Activated naive CD8-positive, alpha-beta T cell treated with anti-CD3 and anti-CD28 coated beads, Interleukin-2, amount 10 ng/mL, durations not matched to agents 7 days and 5 days (primary cell): Measurements from ENCODE around the gene CEBPE. TPM values are rescaled to one million over a fixed set of nuclear protein-coding genes. Genes with fewer than 3 reads are reported as not detected.

Experiments
- ATAC-seq: fragments of 150-1000 bp; cut with Tn5 transposase; one replicate; pipeline ENCODE4 v1.10.0; 2021; ENCODE audit warnings: low read depth, moderate library complexity
- POLR2A ChIA-PET: fragments of 350-600 bp; sonication (Branson Sonifier 250); formaldehyde crosslinking; loops from one replicate; lab custom pipeline; 2021; ENCODE audit warnings: antibody characterized with exemption; lab: Charles Lee
- DNase-seq: peaks from one replicate; pipeline ENCODE4 v3.0.0; 2021
- H3K27ac Mint-ChIP-seq: one replicate; pipeline ENCODE4 v1.8.0; 2022; ENCODE audit warnings: mild to moderate bottlenecking, mixed read lengths
- H3K27me3 Mint-ChIP-seq: one replicate; pipeline ENCODE4 v1.8.0; 2022; ENCODE audit warnings: mild to moderate bottlenecking, moderate library complexity, mixed read lengths
- H3K36me3 Mint-ChIP-seq: one replicate; pipeline ENCODE4 v1.8.0; 2021; ENCODE audit warnings: mild to moderate bottlenecking, mixed read lengths
- H3K4me1 Mint-ChIP-seq: one replicate; pipeline ENCODE4 v1.8.0; 2021; ENCODE audit warnings: mixed read lengths
- H3K4me3 Mint-ChIP-seq: one replicate; pipeline ENCODE4 v1.8.0; 2022; ENCODE audit warnings: mild to moderate bottlenecking, moderate library complexity, mixed read lengths
- H3K9me3 Mint-ChIP-seq: one replicate; pipeline ENCODE4 v1.8.0; 2021; ENCODE audit warnings: mixed read lengths
- total RNA-seq, 2 experiments: library from RNA; stranded (reverse); gene quantifications; one replicate each; pipeline ENCODE4 v1.2.3, GENCODE V29; 2021

Gene CEBPE
- total RNA-seq, 2 experiments from 2014 or later: 1.8 to 2.1 TPM

DNA sequence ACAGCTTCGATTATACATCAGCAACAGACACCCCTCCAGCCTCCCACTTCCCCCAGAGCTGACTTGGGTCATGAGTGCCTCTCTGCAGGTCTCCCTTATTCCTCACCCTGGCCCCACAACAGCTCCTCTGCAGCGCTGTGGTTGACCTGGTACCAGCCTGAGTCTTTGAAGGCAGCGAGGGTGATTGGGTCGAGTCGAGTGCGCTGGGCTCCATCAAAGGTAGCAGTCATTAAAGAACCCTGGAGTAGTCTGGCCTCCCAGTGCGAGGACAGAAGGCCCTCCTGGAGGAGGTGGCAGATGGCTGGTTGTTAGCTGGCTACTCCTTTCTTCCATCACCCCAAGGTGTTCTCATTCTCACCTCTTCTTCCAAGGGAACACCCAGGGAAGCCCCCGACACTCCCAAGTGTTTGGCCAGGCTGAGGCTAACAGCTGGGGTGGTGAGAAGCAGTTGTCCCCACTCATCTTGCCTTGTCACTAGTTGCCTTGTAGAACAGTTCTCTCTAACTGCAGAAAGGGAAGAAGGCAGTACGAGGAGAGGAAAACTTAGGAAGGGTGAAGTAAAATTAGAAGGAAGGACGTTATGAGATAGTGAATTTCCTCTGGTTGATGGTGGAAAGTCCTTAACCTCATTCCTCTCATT, 16.9 kb downstream of the CEBPE start:
- no peak for ATAC-seq
- Mint-ChIP-seq H3K4me3 (no peak overlapping the region), H3K9me3 (no peaks in the 10 kb centered on the region), H3K4me1 (peaks cover 14% of the 10 kb centered on the region), H3K27ac (no peak overlapping the region), H3K27me3 (peaks cover 3% of the 10 kb centered on the region), H3K36me3 (peaks cover 14% of the 10 kb centered on the region)
- POLR2A ChIA-PET: no interaction called here
- no peak for DNase-seq

DNA sequence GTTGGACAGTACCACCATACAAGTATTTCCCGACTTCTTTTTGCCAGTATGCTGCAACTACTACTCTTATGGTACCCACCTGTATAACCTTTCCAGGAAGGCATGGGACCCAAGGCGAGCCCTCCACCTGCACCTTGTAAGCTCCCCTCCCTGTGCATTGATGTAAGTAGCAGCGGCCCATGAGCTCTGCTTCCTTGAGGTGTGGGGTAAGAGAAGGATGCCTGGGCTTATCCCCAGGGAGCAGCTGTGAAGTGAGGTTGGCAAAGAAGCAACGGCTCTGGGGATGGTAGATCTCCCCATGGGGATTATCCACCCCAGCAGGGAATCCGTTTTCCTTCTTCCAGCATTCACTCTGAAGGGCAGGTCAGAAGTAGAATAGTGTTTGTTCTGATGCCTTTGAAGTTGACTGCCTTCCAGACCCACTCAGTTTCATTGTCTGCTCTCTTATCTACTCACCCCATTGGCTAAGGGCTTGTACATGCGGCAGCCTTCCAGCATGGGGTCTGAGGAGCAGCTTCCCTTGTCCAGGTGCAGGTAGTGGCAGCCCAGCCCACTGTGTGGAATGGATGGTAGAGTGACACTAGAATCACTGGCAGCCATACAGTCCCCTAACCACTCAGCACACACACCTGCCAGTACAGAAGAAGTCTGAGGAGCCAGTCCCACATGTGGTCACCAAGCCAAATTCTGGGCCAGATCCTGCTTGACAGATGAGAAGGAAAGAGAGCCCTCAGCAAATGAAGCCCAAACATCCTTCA, 17.7 kb downstream of the CEBPE start:
- Mint-ChIP-seq H3K4me3 (no peak overlapping the region), H3K4me1 (peaks cover 21% of the 10 kb centered on the region), H3K27me3 (peaks cover 3% of the 10 kb centered on the region), H3K36me3 (peaks cover 16% of the 10 kb centered on the region), H3K27ac (no peak overlapping the region), H3K9me3 (no peaks in the 10 kb centered on the region)
- DNase-seq: no peak
- POLR2A ChIA-PET: interaction anchor here (1.2 kb wide), 1 partner anchor 30 kb away, joined by 4 read pairs; no protein-coding TSS in a partner anchor
- no peak for ATAC-seq

DNA sequence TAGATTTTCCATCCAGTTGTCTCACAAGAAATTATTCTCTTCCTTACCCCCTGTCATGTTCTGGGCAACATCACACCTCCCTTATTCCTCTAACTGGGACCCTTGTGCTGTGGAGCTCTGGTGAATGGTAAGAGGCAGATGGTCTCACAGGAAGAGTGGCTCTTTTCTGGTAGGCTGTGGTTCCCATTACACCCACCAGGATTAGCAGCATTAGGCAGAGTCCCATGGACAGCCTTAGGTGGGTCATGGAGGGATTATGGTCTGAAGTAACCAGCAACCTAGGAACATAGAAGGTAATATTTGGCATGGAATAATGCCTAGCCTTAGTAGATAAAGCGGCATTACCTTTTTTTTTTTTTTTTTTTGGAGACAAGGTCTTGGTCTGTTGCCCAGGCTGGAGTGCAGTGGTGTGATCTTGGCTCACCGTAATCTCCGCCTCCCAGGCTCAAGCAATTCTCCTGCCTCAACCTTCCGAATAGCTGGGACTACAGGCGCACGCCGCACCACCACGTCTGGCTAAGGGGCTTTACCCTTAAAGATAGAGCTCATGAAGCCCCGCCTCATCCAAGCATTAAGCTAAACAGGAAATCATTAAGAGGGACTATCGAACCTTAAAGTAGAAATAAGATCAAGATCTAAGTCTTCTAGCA, 19.7 kb downstream of the CEBPE start:
- Mint-ChIP-seq H3K27me3 (no peaks in the 10 kb centered on the region), H3K4me3 (no peak overlapping the region), H3K27ac (no peak overlapping the region), H3K9me3 (no peaks in the 10 kb centered on the region), H3K36me3 (peaks cover 14% of the 10 kb centered on the region), H3K4me1 (peaks cover 17% of the 10 kb centered on the region)
- ATAC-seq (no peak), DNase-seq (no peak)
- POLR2A ChIA-PET: interaction anchor here (0.7 to 0.8 kb wide), 2 partner anchors 18 to 204 kb away, joined by 3 to 5 read pairs; partner anchors contain the start of gene PPP1R3E

DNA sequence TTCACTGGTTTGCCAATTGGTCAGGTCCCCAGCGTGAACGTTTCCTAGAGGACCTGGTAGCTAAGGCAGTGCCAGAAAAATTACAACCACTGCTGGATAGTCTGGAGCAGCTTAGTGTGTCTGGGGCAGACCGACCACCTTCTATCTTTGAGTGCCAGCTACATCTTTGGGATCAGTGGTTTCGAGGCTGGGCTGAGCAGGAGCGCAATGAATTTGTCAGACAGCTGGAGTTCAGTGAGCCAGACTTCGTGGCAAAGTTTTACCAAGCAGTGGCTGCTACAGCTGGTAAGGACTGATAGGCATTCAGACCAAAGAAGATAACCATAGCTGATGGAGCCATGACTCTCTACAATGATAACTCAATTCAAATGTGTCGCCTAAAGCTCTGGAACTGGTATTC, 21.3 kb downstream of the CEBPE start:
- Mint-ChIP-seq H3K27me3 (no peaks in the 10 kb centered on the region), H3K4me3 (no peak overlapping the region), H3K9me3 (no peaks in the 10 kb centered on the region), H3K36me3 (peaks cover 16% of the 10 kb centered on the region), H3K4me1 (peaks cover 26% of the 10 kb centered on the region), H3K27ac (peak overlapping the region; percentile 35)
- POLR2A ChIA-PET: no interaction called here
- ATAC-seq (no peak), DNase-seq (no peak)

DNA sequence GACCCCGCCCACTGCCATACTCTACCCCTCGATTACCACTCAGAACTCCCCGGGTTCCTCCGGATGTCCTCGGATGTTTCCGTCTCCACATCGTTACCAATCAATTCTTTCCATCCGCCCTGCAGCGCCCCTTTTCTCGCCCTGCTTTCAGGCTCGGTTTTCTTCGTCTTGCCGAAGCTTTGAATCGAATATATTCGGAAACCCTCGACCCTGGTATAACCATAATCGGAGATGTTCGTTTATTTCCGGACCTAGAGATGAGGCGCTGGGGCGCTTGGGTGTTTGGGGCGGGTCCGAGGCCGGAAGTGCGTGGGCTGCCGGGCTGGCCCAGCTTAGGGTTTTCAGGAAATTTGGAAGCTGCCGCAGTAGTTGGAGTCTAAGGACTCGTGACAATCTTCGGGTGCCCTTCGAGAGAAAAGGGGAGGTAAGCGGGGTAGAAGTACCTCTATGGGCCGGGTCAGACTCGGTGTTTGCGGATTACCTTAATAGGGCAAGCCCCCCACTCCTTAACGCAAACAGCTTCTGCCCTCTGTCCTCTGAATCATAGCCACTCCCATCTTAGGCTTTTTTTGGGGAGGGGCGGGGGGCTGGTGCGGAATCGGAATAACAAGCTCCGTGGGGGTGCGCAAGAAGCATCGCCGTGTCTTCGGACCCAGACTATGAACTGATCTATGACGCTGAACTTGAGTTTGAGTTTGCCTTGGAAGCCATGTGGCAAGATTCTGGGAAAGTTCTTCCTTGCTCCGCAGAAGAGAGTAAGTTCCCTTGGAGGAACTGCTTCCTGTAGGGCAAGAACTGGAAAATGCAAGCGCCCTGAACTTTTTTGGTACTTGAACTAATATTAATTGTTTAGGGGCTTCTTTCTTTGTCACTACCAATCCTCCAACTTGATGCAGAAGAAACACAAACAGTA, 23.6 kb downstream of the CEBPE start, which contains the start of gene C14orf119:
TSS of gene C14orf119 (plus strand) at position 310 of the 913 bp plus-strand sequence. CDS start 2,154 bp downstream, outside the sequence.
- POLR2A ChIA-PET: interaction anchor here (0.6 to 2.8 kb wide), 25 partner anchors 10 to 1174 kb away, joined by 3 to 42 read pairs (median 4); partner anchors contain the start of genes CEBPE, DAD1, HAUS4 and OXA1L
- Mint-ChIP-seq H3K9me3 (no peaks in the 10 kb centered on the region), H3K27ac (no peak within 1 kb of the TSS), H3K4me1 (peaks cover 32% of the 10 kb centered on the region), H3K36me3 (peaks cover 24% of the 10 kb centered on the region), H3K4me3 (no peak within 1 kb of the TSS), H3K27me3 (no peaks in the 10 kb centered on the region)
- DNase-seq (peak; percentile 86), ATAC-seq (peak; percentile 93)

DNA sequence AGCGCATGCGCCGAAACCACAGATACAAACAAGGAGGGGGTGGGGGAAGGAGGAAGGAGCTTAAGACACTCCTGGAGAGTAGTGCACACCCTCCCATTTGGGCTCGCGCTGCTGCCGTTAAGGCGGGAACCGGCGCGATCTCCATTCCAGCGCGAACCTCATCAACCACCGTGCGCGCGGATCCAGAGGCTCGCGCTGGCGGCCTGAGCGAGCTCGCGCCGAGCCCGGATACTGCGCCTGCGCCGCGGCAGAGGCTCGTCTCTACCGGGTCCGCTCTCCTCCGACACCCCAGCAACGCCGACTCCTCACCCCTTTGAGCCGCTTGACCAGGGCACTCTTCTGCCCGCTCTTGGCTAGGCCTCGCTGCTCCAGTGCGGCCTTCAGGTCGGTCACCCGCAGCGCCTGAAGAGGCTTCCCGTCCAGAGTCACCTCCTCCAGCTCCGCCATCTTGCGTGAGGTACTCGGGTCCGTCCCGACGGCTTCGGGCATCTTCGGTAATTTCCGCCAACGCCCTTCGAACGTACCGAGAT, 24.3 kb downstream of the CEBPE start, which contains the start of gene ACIN1:
TSS of gene ACIN1 (minus strand) at position 471 of the 530 bp plus-strand sequence. CDS start at position 447, 24 bp downstream.
- peaks cover 26% of the 10 kb centered on the region for H3K36me3 Mint-ChIP-seq
- no peak within 1 kb of the TSS for H3K4me3 Mint-ChIP-seq
- ATAC-seq: peak; percentile 43
- H3K9me3 Mint-ChIP-seq: no peaks in the 10 kb centered on the region
- peak; percentile 98 for DNase-seq
- POLR2A ChIA-PET: interaction anchor here (0.6 to 2.8 kb wide), 26 partner anchors 9 to 1174 kb away, joined by 3 to 42 read pairs (median 4); partner anchors contain the start of genes CEBPE, DAD1, HAUS4 and OXA1L
- H3K27me3 Mint-ChIP-seq: no peaks in the 10 kb centered on the region
- no peak within 1 kb of the TSS for H3K27ac Mint-ChIP-seq
- H3K4me1 Mint-ChIP-seq: peaks cover 34% of the 10 kb centered on the region

DNA sequence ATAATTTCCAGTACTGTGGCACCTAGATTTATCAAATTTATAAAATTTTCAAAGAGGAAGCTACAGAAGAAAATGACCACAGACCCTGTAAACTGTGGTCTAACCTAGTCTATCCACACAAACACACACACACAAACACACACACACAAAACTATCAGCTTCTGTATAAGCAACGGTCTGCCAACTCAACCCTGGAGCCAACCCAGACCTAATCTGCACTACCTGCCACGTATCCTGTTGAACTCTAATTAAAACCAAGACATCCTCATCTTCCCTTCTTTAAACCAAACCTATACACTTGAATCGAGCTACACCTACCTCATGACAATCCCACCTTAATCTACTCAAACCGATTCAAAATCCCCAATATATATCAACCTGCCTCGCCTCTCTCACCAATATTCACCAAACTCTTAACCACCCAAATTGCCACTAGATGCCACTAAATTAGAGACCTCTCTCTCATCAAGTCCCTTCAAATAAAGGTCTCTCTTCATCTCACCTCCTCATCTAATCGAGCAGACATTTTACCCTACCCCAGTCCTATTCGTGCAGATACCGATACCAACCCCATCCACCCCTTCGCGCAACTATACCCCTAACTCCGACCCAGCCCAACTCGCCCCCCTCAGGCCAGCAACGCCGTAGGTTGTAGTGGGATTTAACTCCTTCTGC, 24.9 kb downstream of the CEBPE start:
- no peak overlapping the region for H3K4me3 Mint-ChIP-seq
- H3K36me3 Mint-ChIP-seq: peaks cover 26% of the 10 kb centered on the region
- H3K4me1 Mint-ChIP-seq: peaks cover 31% of the 10 kb centered on the region
- POLR2A ChIA-PET: interaction anchor here (0.6 to 2.8 kb wide), 19 partner anchors 8 to 1173 kb away, joined by 3 to 42 read pairs (median 6); partner anchors contain the start of genes CEBPE, HAUS4, OXA1L and PABPN1
- no peaks in the 10 kb centered on the region for H3K27me3 Mint-ChIP-seq
- ATAC-seq (no peak), DNase-seq (no peak)
- no peak overlapping the region for H3K27ac Mint-ChIP-seq
- no peaks in the 10 kb centered on the region for H3K9me3 Mint-ChIP-seq

DNA sequence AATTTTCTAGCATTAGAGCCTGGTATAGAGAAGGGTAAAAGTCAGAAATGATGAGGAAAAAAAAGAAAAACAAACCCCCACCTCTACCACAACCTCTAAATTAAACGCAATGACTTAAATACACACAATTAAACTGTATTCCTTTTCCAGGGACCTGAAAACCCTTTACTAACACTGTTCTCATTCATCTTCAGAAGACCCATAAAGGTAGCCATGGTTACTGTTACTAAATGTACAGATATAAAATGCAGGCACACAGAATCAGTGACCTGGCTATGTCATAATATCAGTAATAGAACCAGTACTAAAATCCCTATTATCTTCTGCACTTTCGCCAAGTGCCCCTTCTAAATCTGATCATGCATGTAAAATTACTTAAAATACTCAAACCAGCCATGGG, 25.5 kb downstream of the CEBPE start:
- Mint-ChIP-seq H3K4me3 (no peak overlapping the region), H3K4me1 (peaks cover 30% of the 10 kb centered on the region), H3K27ac (no peak overlapping the region), H3K9me3 (no peaks in the 10 kb centered on the region), H3K36me3 (peaks cover 25% of the 10 kb centered on the region), H3K27me3 (no peaks in the 10 kb centered on the region)
- no peak for ATAC-seq
- no peak for DNase-seq
- POLR2A ChIA-PET: interaction anchor here (2.7 to 2.8 kb wide), 2 partner anchors 27 to 208 kb away, joined by 11 to 42 read pairs; partner anchors contain the start of gene CEBPE

DNA sequence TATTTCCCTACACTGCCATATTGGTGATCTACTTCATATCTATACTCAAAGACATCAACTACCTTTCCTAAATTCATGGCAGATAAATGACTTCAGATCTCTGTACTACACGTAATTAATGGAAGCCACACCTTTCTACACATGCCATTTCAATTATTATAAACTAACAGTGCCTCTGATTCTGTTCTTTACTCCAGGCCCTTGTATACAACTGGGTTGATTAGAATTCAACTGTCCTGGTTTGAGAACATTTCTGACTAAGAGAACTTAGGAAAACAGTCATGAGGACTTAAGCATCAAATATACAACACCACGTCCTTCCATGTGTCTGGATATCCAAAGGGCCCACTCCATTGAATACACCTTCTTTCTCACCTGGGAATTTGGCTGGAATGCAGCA, 26.0 kb downstream of the CEBPE start:
- Mint-ChIP-seq H3K4me3 (peak overlapping the region; percentile 24), H3K4me1 (peaks cover 30% of the 10 kb centered on the region), H3K36me3 (peaks cover 25% of the 10 kb centered on the region), H3K27ac (no peak overlapping the region), H3K27me3 (no peaks in the 10 kb centered on the region), H3K9me3 (no peaks in the 10 kb centered on the region)
- DNase-seq (no peak), ATAC-seq (no peak)
- POLR2A ChIA-PET: no interaction called here

DNA sequence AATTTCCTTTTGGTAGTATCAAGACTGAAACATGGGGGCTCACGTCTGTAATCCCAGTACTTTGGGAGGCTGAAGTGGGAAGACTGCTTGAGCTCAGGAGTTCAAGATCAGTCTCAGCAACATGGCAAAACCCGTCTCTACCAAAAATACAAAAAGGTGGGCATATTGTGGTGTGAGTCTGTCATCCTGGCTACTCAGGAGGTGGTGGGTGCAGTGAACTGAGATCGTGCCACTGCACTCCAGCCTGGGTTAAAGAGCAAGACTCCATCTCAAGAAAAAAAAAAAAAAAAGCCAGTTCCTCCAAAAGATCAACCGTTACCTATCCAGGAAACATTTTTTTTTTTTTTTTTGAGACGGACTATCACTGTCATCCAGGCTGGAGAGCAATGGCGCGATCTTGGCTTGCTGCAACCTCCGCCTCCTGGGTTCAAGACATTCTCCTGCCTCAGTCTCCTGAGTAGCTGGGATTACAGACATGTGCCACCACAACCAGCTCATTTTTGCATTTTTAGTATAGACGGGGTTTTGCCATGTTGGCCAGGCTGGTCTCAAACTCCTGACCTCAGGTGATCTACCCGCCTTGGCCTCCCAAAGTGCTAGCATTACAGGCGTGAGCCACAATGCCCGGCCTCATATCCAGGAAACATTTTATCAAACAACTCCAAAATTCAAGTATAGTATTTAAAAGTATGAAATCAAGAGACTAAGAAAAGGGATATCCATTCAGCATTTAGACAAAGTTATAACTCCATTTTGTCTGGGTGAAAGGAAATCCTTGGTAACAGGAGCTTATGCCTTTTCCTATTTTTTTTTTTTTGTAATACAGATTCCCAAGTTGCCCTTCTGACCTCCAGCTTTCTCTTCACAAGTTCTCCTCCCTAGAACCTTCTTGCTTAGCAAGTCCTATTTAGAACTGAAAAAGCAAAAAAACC, 27.5 kb downstream of the CEBPE start:
- Mint-ChIP-seq H3K27me3 (no peaks in the 10 kb centered on the region), H3K9me3 (no peaks in the 10 kb centered on the region), H3K27ac (no peak overlapping the region), H3K4me3 (no peak overlapping the region), H3K36me3 (peaks cover 24% of the 10 kb centered on the region), H3K4me1 (peaks cover 20% of the 10 kb centered on the region)
- no peak for DNase-seq
- POLR2A ChIA-PET: interaction anchor here (0.7 to 1.2 kb wide), 3 partner anchors 11 to 20 kb away, joined by 3 to 7 read pairs (median 6); no protein-coding TSS in a partner anchor
- ATAC-seq: no peak

DNA sequence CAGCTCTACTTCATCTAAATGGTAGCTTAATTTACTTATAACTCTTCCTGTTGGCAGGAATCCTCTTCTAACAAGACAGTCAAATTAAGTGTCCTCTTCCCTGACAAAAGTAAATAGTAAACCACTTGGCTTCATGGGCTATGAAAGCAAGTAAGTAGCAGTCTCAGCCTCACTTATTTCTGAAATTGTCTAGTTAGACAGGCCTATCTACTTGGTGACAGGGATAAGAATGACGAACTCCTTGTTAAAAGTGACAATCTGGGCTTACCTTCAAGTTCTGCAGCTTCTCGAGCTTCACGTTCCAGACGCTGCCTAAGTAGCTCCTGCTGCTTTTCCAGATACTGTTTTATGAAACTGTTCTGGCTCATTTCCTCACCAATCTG, 28.8 kb downstream of the CEBPE start:
- DNase-seq (no peak), ATAC-seq (no peak)
- Mint-ChIP-seq H3K36me3 (peaks cover 28% of the 10 kb centered on the region), H3K27ac (no peak overlapping the region), H3K4me1 (peaks cover 22% of the 10 kb centered on the region), H3K27me3 (no peaks in the 10 kb centered on the region), H3K9me3 (no peaks in the 10 kb centered on the region), H3K4me3 (no peak overlapping the region)
- POLR2A ChIA-PET: interaction anchor here (1.0 to 1.2 kb wide), 2 partner anchors 19 to 133 kb away, joined by 3 read pairs; partner anchors contain the start of gene HAUS4
